Muscle of arm (tissue), 14 donors: ENCODE measurements around the gene CLPX. TPM values are rescaled to one million over a fixed set of nuclear protein-coding genes. Genes with fewer than 3 reads are reported as not detected.
"Not testable (repeated sequence)": the region's sequence is repeated elsewhere in the genome, so short reads cannot be mapped to it uniquely, and the experiment has no call there.

Experiments
- DNase-seq: peaks from one replicate; pipeline ENCODE4 v3.0.0-alpha.2; 2013
- long read RNA-seq, 11 donors: transcript quantifications; one replicate each; lab custom pipeline, GENCODE V29; 2026
- polyA plus RNA-seq, 12 donors: library from polyadenylated mRNA; unstranded; fragments of 120-200 nt; gene quantifications; one replicate each; pipeline ENCODE4 v1.2.1, GENCODE V29; 2013; ENCODE audit not compliant: insufficient read length in 12 of 12

CLPX gene
- 10 to 100 TPM in 11 of 12 donors, not detected in 1; 32.1 to 63.6 (median 47.1) TPM for polyA plus RNA-seq
- long read RNA-seq, donor 1, full-length matches to known transcripts: 2 of 16 reads
- long read RNA-seq, donor 1, partial matches to known transcripts: 14 of 16 reads
- long read RNA-seq, donor 1, other reads (novel, unspliced or antisense): 0 of 16 reads
- long read RNA-seq, donor 2, full-length matches to known transcripts: 4 of 4 reads
- long read RNA-seq, donor 2, partial matches to known transcripts: 0 of 4 reads
- long read RNA-seq, donor 2, other reads (novel, unspliced or antisense): 0 of 4 reads
- long read RNA-seq, donor 3: 0 reads
- long read RNA-seq, donor 4, full-length matches to known transcripts: 2 of 2 reads
- long read RNA-seq, donor 4, partial matches to known transcripts: 0 of 2 reads
- long read RNA-seq, donor 4, other reads (novel, unspliced or antisense): 0 of 2 reads
- long read RNA-seq, donor 5, full-length matches to known transcripts: 5 of 12 reads
- long read RNA-seq, donor 5, partial matches to known transcripts: 7 of 12 reads
- long read RNA-seq, donor 5, other reads (novel, unspliced or antisense): 0 of 12 reads
- long read RNA-seq, donor 6, full-length matches to known transcripts: 2 of 2 reads
- long read RNA-seq, donor 6, partial matches to known transcripts: 0 of 2 reads
- long read RNA-seq, donor 6, other reads (novel, unspliced or antisense): 0 of 2 reads
- long read RNA-seq, donor 7, full-length matches to known transcripts: 1 of 1 reads
- long read RNA-seq, donor 7, partial matches to known transcripts: 0 of 1 reads
- long read RNA-seq, donor 7, other reads (novel, unspliced or antisense): 0 of 1 reads
- long read RNA-seq, donor 8, full-length matches to known transcripts: 3 of 15 reads
- long read RNA-seq, donor 8, partial matches to known transcripts: 12 of 15 reads
- long read RNA-seq, donor 8, other reads (novel, unspliced or antisense): 0 of 15 reads
- long read RNA-seq, donor 9, full-length matches to known transcripts: 2 of 2 reads
- long read RNA-seq, donor 9, partial matches to known transcripts: 0 of 2 reads
- long read RNA-seq, donor 9, other reads (novel, unspliced or antisense): 0 of 2 reads
- long read RNA-seq, donor 10, full-length matches to known transcripts: 2 of 11 reads
- long read RNA-seq, donor 10, partial matches to known transcripts: 9 of 11 reads
- long read RNA-seq, donor 10, other reads (novel, unspliced or antisense): 0 of 11 reads
- long read RNA-seq, donor 11, full-length matches to known transcripts: 4 of 10 reads
- long read RNA-seq, donor 11, partial matches to known transcripts: 6 of 10 reads
- long read RNA-seq, donor 11, other reads (novel, unspliced or antisense): 0 of 10 reads

GRCh38 chr15:65184868-65185717 is at the start of gene CLPX:
CLPX (minus strand) TSS chr15:65185342; CDS start chr15:65185153, 189 bp downstream.
- peak; percentile 93 for DNase-seq

- no peak for DNase-seq
Measured at GRCh38 chr15:65233696-65234095, 48.6 kb upstream of the CLPX start.

- no peak for DNase-seq
Measured at GRCh38 chr15:65232520-65232919, 47.4 kb upstream of the CLPX start.

- no peak for DNase-seq
Measured at GRCh38 chr15:65231306-65231705, 46.2 kb upstream of the CLPX start.

- not testable (repeated sequence) for DNase-seq
Measured at GRCh38 chr15:65226901-65227300, 41.8 kb upstream of the CLPX start.

GRCh38 chr15:65226221-65226620 is 41.1 kb upstream of the CLPX start:
- no peak for DNase-seq

- no peak for DNase-seq
Measured at GRCh38 chr15:65223996-65224395, 38.9 kb upstream of the CLPX start.

- no peak for DNase-seq
Measured at GRCh38 chr15:65222891-65223290, 37.7 kb upstream of the CLPX start.

GRCh38 chr15:65221697-65222096 is 36.6 kb upstream of the CLPX start:
- DNase-seq: no peak

GRCh38 chr15:65219137-65219536 is 34.0 kb upstream of the CLPX start:
- no peak for DNase-seq

- DNase-seq: no peak
Measured at GRCh38 chr15:65217526-65218482, 32.7 kb upstream of the CLPX start.

- no peak for DNase-seq
Measured at GRCh38 chr15:65215496-65215895, 30.4 kb upstream of the CLPX start.

- DNase-seq: no peak
Measured at GRCh38 chr15:65214010-65214409, 28.9 kb upstream of the CLPX start.

GRCh38 chr15:65213241-65213640 is 28.1 kb upstream of the CLPX start:
- no peak for DNase-seq

GRCh38 chr15:65212097-65212496 is 27.0 kb upstream of the CLPX start:
- DNase-seq: no peak

GRCh38 chr15:65211482-65211982 is 26.4 kb upstream of the CLPX start:
- peak; percentile 76 for DNase-seq

GRCh38 chr15:65210770-65211481 is 25.8 kb upstream of the CLPX start, which contains the start of gene CILP:
CILP (minus strand) TSS chr15:65211473; CDS start chr15:65209755, 1,718 bp downstream.
- peak; percentile 36 for DNase-seq
